Activated T-helper 2 cell treated with anti-CD3 and anti-CD28 coated beads, Interferon-gamma antibody, Interleukin-2, Interleukin-4, amounts not matched to agents 10 μg/mL and 5 μg/mL and 100 μg/mL, durations not matched to agents 14 hours and 24 hours and 36 hours (primary cell): ENCODE results near the gene PLA2G2F. TPM values are rescaled to one million over a fixed set of nuclear protein-coding genes. Genes with fewer than 3 reads are reported as not detected.

ENCODE experiments used
- DNase-seq: peaks from one replicate; pipeline ENCODE4 v3.0.0; 2021; ENCODE audit warnings: low spot score
- H3K27ac Mint-ChIP-seq: one replicate; pipeline ENCODE4 v1.8.0; 2021; ENCODE audit warnings: mixed read lengths
- H3K27me3 Mint-ChIP-seq: one replicate; pipeline ENCODE4 v1.8.0; 2021; ENCODE audit warnings: low read depth, mixed read lengths
- H3K36me3 Mint-ChIP-seq: one replicate; pipeline ENCODE4 v1.8.0; 2021; ENCODE audit warnings: low read depth, mixed read lengths
- H3K4me1 Mint-ChIP-seq: one replicate; pipeline ENCODE4 v1.8.0; 2021; ENCODE audit warnings: low read depth, mixed read lengths
- H3K4me3 Mint-ChIP-seq: one replicate; pipeline ENCODE4 v1.8.0; 2021; ENCODE audit warnings: low read depth, mild to moderate bottlenecking, moderate library complexity, mixed read lengths
- H3K9me3 Mint-ChIP-seq: one replicate; pipeline ENCODE4 v1.8.0; 2021; ENCODE audit warnings: mixed read lengths
- intact Hi-C: fragments of 100-400 bp; cut with micrococcal nuclease; formaldehyde crosslinking; loops from one replicate; pipeline ENCODE4 v1.15.1; 2023
- total RNA-seq: library from RNA; stranded (reverse); gene quantifications from 2 replicates; pipeline ENCODE4 v1.2.3, GENCODE V29; 2022

Gene PLA2G2F
- total RNA-seq, 1 donor from 2014 or later = not detected

- intact Hi-C loops = no loop called here
- Mint-ChIP-seq H3K9me3 (no peaks in the 10 kb centered on the region), H3K36me3 (no peaks in the 10 kb centered on the region), H3K4me3 (no peak overlapping the region), H3K4me1 (no peaks in the 10 kb centered on the region), H3K27ac (no peak overlapping the region), H3K27me3 (peaks cover 15% of the 10 kb centered on the region)
- no peak for DNase-seq
These were observed 31.8 kb upstream of the PLA2G2F start for GRCh38 chr1:20107351-20107750.

GRCh38 chr1:20107796-20108195 is 31.3 kb upstream of the PLA2G2F start:
- no peak for DNase-seq
- Mint-ChIP-seq H3K27ac (no peak overlapping the region), H3K4me1 (no peaks in the 10 kb centered on the region), H3K4me3 (no peak overlapping the region), H3K27me3 (peaks cover 15% of the 10 kb centered on the region), H3K9me3 (no peaks in the 10 kb centered on the region), H3K36me3 (no peaks in the 10 kb centered on the region)
- intact Hi-C loops = no loop called here

- Mint-ChIP-seq H3K4me3 (no peak overlapping the region), H3K4me1 (no peaks in the 10 kb centered on the region), H3K9me3 (no peaks in the 10 kb centered on the region), H3K27ac (no peak overlapping the region), H3K36me3 (no peaks in the 10 kb centered on the region), H3K27me3 (peaks cover 12% of the 10 kb centered on the region)
- intact Hi-C loops = no loop called here
- DNase-seq = no peak
These were observed 30.6 kb upstream of the PLA2G2F start for GRCh38 chr1:20108366-20109123.

- Mint-ChIP-seq H3K27me3 (peaks cover 12% of the 10 kb centered on the region), H3K4me1 (no peaks in the 10 kb centered on the region), H3K36me3 (no peaks in the 10 kb centered on the region), H3K9me3 (no peaks in the 10 kb centered on the region), H3K4me3 (no peak overlapping the region), H3K27ac (no peak overlapping the region)
- no peak for DNase-seq
- intact Hi-C loops = no loop called here
These were observed 29.8 kb upstream of the PLA2G2F start for GRCh38 chr1:20109223-20109856.

- intact Hi-C loops = no loop called here
- Mint-ChIP-seq H3K27ac (no peak overlapping the region), H3K9me3 (no peaks in the 10 kb centered on the region), H3K4me1 (no peaks in the 10 kb centered on the region), H3K4me3 (no peak overlapping the region), H3K27me3 (peaks cover 9% of the 10 kb centered on the region), H3K36me3 (no peaks in the 10 kb centered on the region)
- no peak for DNase-seq
These were observed 28.4 kb upstream of the PLA2G2F start for GRCh38 chr1:20110679-20111078.

- peaks cover 5% of the 10 kb centered on the region for H3K27me3 Mint-ChIP-seq
- H3K27ac Mint-ChIP-seq = no peak overlapping the region
- H3K4me3 Mint-ChIP-seq = no peak overlapping the region
- intact Hi-C loops = no loop called here
- DNase-seq = no peak
- H3K4me1 Mint-ChIP-seq = no peaks in the 10 kb centered on the region
- no peaks in the 10 kb centered on the region for H3K9me3 Mint-ChIP-seq
- H3K36me3 Mint-ChIP-seq = no peaks in the 10 kb centered on the region
These were observed 27.7 kb upstream of the PLA2G2F start for GRCh38 chr1:20111452-20111851.

- no peak overlapping the region for H3K4me3 Mint-ChIP-seq
- no peaks in the 10 kb centered on the region for H3K36me3 Mint-ChIP-seq
- H3K27me3 Mint-ChIP-seq = peaks cover 6% of the 10 kb centered on the region
- no peaks in the 10 kb centered on the region for H3K4me1 Mint-ChIP-seq
- no peaks in the 10 kb centered on the region for H3K9me3 Mint-ChIP-seq
- H3K27ac Mint-ChIP-seq = no peak overlapping the region
- no peak for DNase-seq
- intact Hi-C loops = no loop called here
These were observed 26.7 kb upstream of the PLA2G2F start for GRCh38 chr1:20112279-20113000.

GRCh38 chr1:20114021-20114648 is 25.0 kb upstream of the PLA2G2F start:
- H3K27me3 Mint-ChIP-seq = peaks cover 2% of the 10 kb centered on the region
- H3K36me3 Mint-ChIP-seq = no peaks in the 10 kb centered on the region
- H3K27ac Mint-ChIP-seq = no peak overlapping the region
- H3K4me3 Mint-ChIP-seq = no peak overlapping the region
- H3K9me3 Mint-ChIP-seq = no peaks in the 10 kb centered on the region
- intact Hi-C loops = no loop called here
- no peak for DNase-seq
- H3K4me1 Mint-ChIP-seq = no peaks in the 10 kb centered on the region

GRCh38 chr1:20115479-20115878 is 23.6 kb upstream of the PLA2G2F start:
- H3K27ac Mint-ChIP-seq = no peak overlapping the region
- no peak for DNase-seq
- no peak overlapping the region for H3K4me3 Mint-ChIP-seq
- no peaks in the 10 kb centered on the region for H3K9me3 Mint-ChIP-seq
- no peaks in the 10 kb centered on the region for H3K36me3 Mint-ChIP-seq
- no peaks in the 10 kb centered on the region for H3K4me1 Mint-ChIP-seq
- peaks cover 7% of the 10 kb centered on the region for H3K27me3 Mint-ChIP-seq
- intact Hi-C loops = no loop called here

- Mint-ChIP-seq H3K27me3 (peaks cover 7% of the 10 kb centered on the region), H3K4me3 (no peak overlapping the region), H3K4me1 (no peaks in the 10 kb centered on the region), H3K9me3 (no peaks in the 10 kb centered on the region), H3K36me3 (no peaks in the 10 kb centered on the region), H3K27ac (no peak overlapping the region)
- DNase-seq = no peak
- intact Hi-C loops = no loop called here
These were observed 23.2 kb upstream of the PLA2G2F start for GRCh38 chr1:20115916-20116315.

GRCh38 chr1:20117236-20117635 is 21.9 kb upstream of the PLA2G2F start:
- no peak overlapping the region for H3K27ac Mint-ChIP-seq
- no peaks in the 10 kb centered on the region for H3K36me3 Mint-ChIP-seq
- DNase-seq = no peak
- H3K4me1 Mint-ChIP-seq = no peaks in the 10 kb centered on the region
- peaks cover 10% of the 10 kb centered on the region for H3K27me3 Mint-ChIP-seq
- H3K9me3 Mint-ChIP-seq = no peaks in the 10 kb centered on the region
- intact Hi-C loops = no loop called here
- no peak overlapping the region for H3K4me3 Mint-ChIP-seq

GRCh38 chr1:20119347-20119746 is 19.8 kb upstream of the PLA2G2F start, which contains the start of gene PLA2G2D:
Gene PLA2G2D, minus strand, starts transcription at chr1:20119536. Its CDS starts 38 bp downstream, at chr1:20119498.
- intact Hi-C loops = no loop called here
- Mint-ChIP-seq H3K27me3 (peaks cover 10% of the 10 kb centered on the region), H3K27ac (no peak within 1 kb of the TSS), H3K4me1 (no peaks in the 10 kb centered on the region), H3K4me3 (no peak within 1 kb of the TSS), H3K36me3 (no peaks in the 10 kb centered on the region), H3K9me3 (no peaks in the 10 kb centered on the region)
- DNase-seq = no peak
